ENCODE data around the gene KCNA5.

GRCh38 chr12:5094551-5094950, 50.9 kb downstream of the KCNA5 start:
- TF ChIP-seq CTCF (IDR thresholded peaks at IDR 0.05) (no peak), POLR2A (IDR thresholded peaks at IDR 0.05) (no peak)

All from Peyer's patch (tissue), 4 donors.